Chondrocyte (in vitro differentiated cells): ENCODE measurements around the gene AKR1B15. TPM values are rescaled to one million over a fixed set of nuclear protein-coding genes. Genes with fewer than 3 reads are reported as not detected.
A peak's percentile ranks its signal among the peaks of the same experiment; 100 is the strongest.

ENCODE experiments used
- DNase-seq: peaks from one replicate; pipeline ENCODE4 v3.0.0; 2021; ENCODE audit warnings: mixed read lengths, low spot score
- H3K27ac Mint-ChIP-seq: one replicate; pipeline ENCODE4 v1.8.0; 2021; ENCODE audit warnings: mild to moderate bottlenecking, moderate library complexity, mixed read lengths; ENCODE audit not compliant: unreplicated experiment
- H3K27me3 Mint-ChIP-seq: 2 replicates; pipeline ENCODE4 v1.8.0; 2021; ENCODE audit warnings: low read depth, mixed read lengths
- H3K36me3 Mint-ChIP-seq: 2 replicates; pipeline ENCODE4 v1.8.0; 2021; ENCODE audit warnings: low read depth, mixed read lengths
- H3K4me1 Mint-ChIP-seq: 2 replicates; pipeline ENCODE4 v1.8.0; 2021; ENCODE audit warnings: low read depth, mild to moderate bottlenecking, mixed read lengths
- H3K4me3 Mint-ChIP-seq: one replicate; pipeline ENCODE4 v1.8.0; 2021; ENCODE audit warnings: mild to moderate bottlenecking, moderate library complexity, mixed read lengths; ENCODE audit not compliant: unreplicated experiment
- H3K9me3 Mint-ChIP-seq: 2 replicates; pipeline ENCODE4 v1.8.0; 2021; ENCODE audit warnings: low read depth, mixed read lengths
- CTCF ChIP-seq: fragments of 200-600 bp; sonication (generic); IDR thresholded peaks from 2 replicates; pipeline ENCODE4 v1.5.0; 2021; ENCODE audit warnings: antibody characterized with exemption, mild to moderate bottlenecking, moderate library complexity
- total RNA-seq: library from RNA; stranded (reverse); gene quantifications from 3 replicates; pipeline ENCODE4 v1.2.1, GENCODE V29; 2021

AKR1B15 gene
- total RNA-seq, 1 donor from 2014 or later, result not detected

DNA sequence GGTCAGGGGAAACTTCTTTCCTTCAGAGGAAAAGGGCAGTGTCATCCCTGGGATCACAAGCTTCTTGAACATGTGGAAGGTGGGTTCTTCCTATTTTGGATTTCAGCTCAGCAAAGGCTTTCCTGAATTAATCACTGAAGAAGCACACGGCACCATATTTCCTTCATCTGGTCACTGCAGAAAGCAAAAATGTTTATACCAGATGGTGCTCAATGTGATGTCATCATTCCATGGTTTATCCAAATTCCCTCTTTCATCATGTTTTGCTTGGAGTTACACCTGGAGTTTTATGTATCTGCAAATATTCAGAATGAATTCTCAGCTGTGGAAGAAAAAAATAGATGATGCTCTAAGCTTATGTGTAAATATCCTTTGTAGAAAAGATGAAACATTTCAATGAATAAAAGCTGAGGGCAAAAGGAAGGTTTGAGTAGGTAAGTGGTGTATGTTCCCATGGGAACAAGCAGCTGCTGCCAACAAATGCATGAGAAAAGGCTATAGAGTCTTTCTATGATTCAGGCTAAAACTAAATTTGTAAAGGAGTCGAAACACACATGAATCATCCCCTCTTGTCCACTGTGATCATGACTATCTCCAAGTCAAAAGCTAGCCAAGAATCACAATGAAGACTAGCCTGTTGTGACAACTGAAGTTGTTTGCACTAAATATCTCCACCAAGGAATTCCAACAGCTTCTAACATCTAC, 70.9 kb downstream of the AKR1B15 start:
- Mint-ChIP-seq H3K4me3 (no peak overlapping the region), H3K27me3 (no peaks in the 10 kb centered on the region), H3K9me3 (no peaks in the 10 kb centered on the region), H3K27ac (peak overlapping the region; percentile 88), H3K4me1 (peaks cover 44% of the 10 kb centered on the region), H3K36me3 (no peaks in the 10 kb centered on the region)
- no peak for TF ChIP-seq CTCF
- DNase-seq, result no peak

DNA sequence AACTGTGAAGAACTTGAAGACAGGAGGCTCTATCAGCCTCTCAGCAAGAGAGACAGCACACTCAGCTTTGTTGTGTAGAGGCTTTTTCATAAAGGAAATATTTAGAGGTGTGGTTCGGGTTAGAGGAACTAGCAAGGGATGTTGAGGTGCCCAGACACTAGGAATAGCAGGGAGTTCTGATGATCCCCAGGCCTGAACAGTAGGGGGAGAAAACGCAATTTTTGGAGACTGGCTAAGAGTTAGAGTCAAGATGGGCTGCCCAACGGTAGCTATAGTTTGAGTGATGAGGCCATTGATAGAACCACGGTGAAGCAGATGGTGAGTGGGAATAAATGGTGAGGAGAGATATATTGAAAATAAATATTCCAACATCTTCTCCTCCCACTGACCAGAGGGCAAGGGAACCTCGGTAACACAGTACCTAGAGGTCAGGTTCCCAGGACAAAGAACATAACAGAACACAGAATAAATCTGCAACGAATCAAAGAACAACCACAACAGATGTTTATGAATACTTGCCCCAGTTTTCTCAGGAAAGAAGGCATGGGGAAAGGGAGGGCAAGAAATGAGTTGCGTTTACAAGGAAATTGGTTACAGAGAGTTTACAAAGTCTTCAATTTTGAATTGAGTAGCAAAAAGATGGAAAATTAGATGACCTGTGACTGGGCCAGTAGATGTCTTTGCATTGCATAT, 73.5 kb downstream of the AKR1B15 start:
- H3K27ac Mint-ChIP-seq, result no peak overlapping the region
- no peaks in the 10 kb centered on the region for H3K9me3 Mint-ChIP-seq
- no peak for TF ChIP-seq CTCF
- H3K4me3 Mint-ChIP-seq, result no peak overlapping the region
- peaks cover 30% of the 10 kb centered on the region for H3K4me1 Mint-ChIP-seq
- no peak for DNase-seq
- H3K27me3 Mint-ChIP-seq, result peaks cover 4% of the 10 kb centered on the region
- no peaks in the 10 kb centered on the region for H3K36me3 Mint-ChIP-seq

DNA sequence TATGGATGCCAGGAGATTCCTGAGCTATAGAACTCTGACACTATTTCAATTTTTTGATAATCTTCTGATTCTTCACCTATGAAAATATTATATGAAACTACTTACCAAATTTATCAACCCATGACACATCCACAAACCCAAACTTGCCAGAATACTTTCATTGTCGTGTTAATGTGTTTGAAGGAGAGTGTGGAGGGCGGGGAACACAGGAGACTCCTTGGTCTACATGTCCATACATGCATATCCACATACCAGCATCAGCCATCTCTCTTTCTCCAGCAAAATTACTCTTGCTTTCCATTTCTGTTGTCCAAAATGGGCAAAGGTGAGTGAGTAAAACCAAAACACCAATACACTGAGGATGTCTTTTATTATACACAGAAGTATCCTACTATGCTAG, 74.3 kb downstream of the AKR1B15 start:
- no peak overlapping the region for H3K27ac Mint-ChIP-seq
- peaks cover 6% of the 10 kb centered on the region for H3K27me3 Mint-ChIP-seq
- no peak for TF ChIP-seq CTCF
- peaks cover 2% of the 10 kb centered on the region for H3K36me3 Mint-ChIP-seq
- no peak for DNase-seq
- peaks cover 26% of the 10 kb centered on the region for H3K4me1 Mint-ChIP-seq
- no peaks in the 10 kb centered on the region for H3K9me3 Mint-ChIP-seq
- no peak overlapping the region for H3K4me3 Mint-ChIP-seq

GRCh38 chr7:134625550-134625949, 76.6 kb downstream of the AKR1B15 start:
- H3K4me1 Mint-ChIP-seq, result peaks cover 6% of the 10 kb centered on the region

More at GRCh38 chr7:134625550-134625949, 76.6 kb downstream of the AKR1B15 start:
- H3K27ac Mint-ChIP-seq, result no peak overlapping the region
- H3K27me3 Mint-ChIP-seq, result peaks cover 9% of the 10 kb centered on the region
- DNase-seq, result no peak
- no peaks in the 10 kb centered on the region for H3K9me3 Mint-ChIP-seq
- H3K4me3 Mint-ChIP-seq, result no peak overlapping the region
- H3K36me3 Mint-ChIP-seq, result peaks cover 2% of the 10 kb centered on the region
- TF ChIP-seq CTCF, result no peak
